HEK293 (cell line): Measurements from ENCODE around the gene SLC35F3.

Experiments used
- CTCF ChIA-PET: fragments of 350-600 bp; formaldehyde crosslinking; extraction: SDS; loops from one replicate; lab custom pipeline; 2021; ENCODE audit warnings: antibody characterized with exemption; lab: Yijun Ruan, JAX
- POLR2A ChIA-PET: fragments of 300-600 bp; formaldehyde crosslinking; extraction: SDS; loops from one replicate; lab custom pipeline; 2020; ENCODE audit warnings: antibody characterized with exemption, inconsistent platforms; lab: Yijun Ruan, JAX
- H3K27ac ChIP-seq: fragments of 200-500 bp; sonication (Bioruptor generic); 2 replicates; pipeline ENCODE4 v1.5.1; 2014; ENCODE audit warnings: low read depth, low read length, control low read depth, inconsistent platforms; ENCODE audit errors: extremely low read depth
- H3K36me3 ChIP-seq, 2 experiments: fragments of 200-500 bp in 1 of 2; sonication (Bioruptor generic) in 1 of 2; 1 replicate in 1 of 2; 2 replicates in 1 of 2; pipeline ENCODE4 v1.5.1; 2014 to 2017; ENCODE audit warnings: inconsistent platforms in 2 of 2, low read length in 2 of 2; ENCODE audit not compliant: control insufficient read depth in 2 of 2, insufficient read depth in 1 of 2
- H3K4me1 ChIP-seq: fragments of 200-500 bp; sonication (Bioruptor generic); 2 replicates; pipeline ENCODE4 v1.5.1; 2014; ENCODE audit warnings: mild to moderate bottlenecking, low read length, inconsistent platforms; ENCODE audit not compliant: control insufficient read depth, insufficient read depth
- H3K4me3 ChIP-seq: 2 replicates; pipeline ENCODE4 v1.5.1; 2011; ENCODE audit warnings: low read depth, mild to moderate bottlenecking, control low read depth, low read length, moderate library complexity
- H3K9me3 ChIP-seq: fragments of 200-500 bp; sonication (Bioruptor generic); 2 replicates; pipeline ENCODE4 v1.5.1; 2014; ENCODE audit warnings: low read depth, low read length, inconsistent platforms; ENCODE audit not compliant: control insufficient read depth, insufficient read depth
- KLF1 ChIP-seq: fragments of 450-650 bp; formaldehyde crosslinking; IDR thresholded peaks from 2 replicates; pipeline ENCODE4 v1.5.1; 2016; ENCODE audit warnings: missing biosample characterization, missing genetic modification characterization
- KLF9 ChIP-seq: fragments of 450-650 bp; formaldehyde crosslinking; IDR thresholded peaks from 2 replicates; pipeline ENCODE4 v1.5.1; 2016; ENCODE audit warnings: missing biosample characterization, missing genetic modification characterization, low read depth
- OSR2 ChIP-seq: fragments of 450-650 bp; formaldehyde crosslinking; IDR thresholded peaks from 2 replicates; pipeline ENCODE4 v1.5.1; 2016; ENCODE audit warnings: missing biosample characterization, missing genetic modification characterization
- TCF7L2 ChIP-seq: IDR thresholded peaks from 2 replicates; pipeline ENCODE4 v1.6.1; 2011; ENCODE audit warnings: low read depth, mild to moderate bottlenecking, inconsistent platforms, low read length, moderate library complexity, borderline replicate concordance
- YY1 ChIP-seq: fragments of 450-650 bp; formaldehyde crosslinking; IDR thresholded peaks from 2 replicates; pipeline ENCODE4 v1.5.1; 2018; ENCODE audit warnings: missing biosample characterization, missing genetic modification characterization
- ZBTB20 ChIP-seq: fragments of 450-650 bp; formaldehyde crosslinking; IDR thresholded peaks from 2 replicates; pipeline ENCODE4 v1.5.1; 2016; ENCODE audit warnings: missing biosample characterization, missing genetic modification characterization
- ZNF114 ChIP-seq: fragments of 450-650 bp; formaldehyde crosslinking; IDR thresholded peaks from 2 replicates; pipeline ENCODE4 v1.5.0; 2017; ENCODE audit warnings: missing biosample characterization, missing genetic modification characterization
- ZNF121 ChIP-seq: fragments of 450-650 bp; formaldehyde crosslinking; IDR thresholded peaks from 2 replicates; pipeline ENCODE4 v1.5.1; 2016; ENCODE audit warnings: missing biosample characterization, missing genetic modification characterization
- ZNF37A ChIP-seq: fragments of 450-650 bp; IDR thresholded peaks from 2 replicates; pipeline ENCODE4 v1.5.1; 2018; ENCODE audit warnings: missing biosample characterization, missing genetic modification characterization
- ZNF501 ChIP-seq: fragments of 450-650 bp; formaldehyde crosslinking; IDR thresholded peaks from 2 replicates; pipeline ENCODE4 v1.5.1; 2016; ENCODE audit warnings: missing biosample characterization, missing genetic modification characterization
- ZNF600 ChIP-seq: fragments of 450-650 bp; formaldehyde crosslinking; IDR thresholded peaks from 2 replicates; pipeline ENCODE4 v1.5.1; 2016; ENCODE audit warnings: missing biosample characterization, missing genetic modification characterization
- ZNF624 ChIP-seq: fragments of 450-650 bp; formaldehyde crosslinking; IDR thresholded peaks from 2 replicates; pipeline ENCODE4 v1.5.1; 2017; ENCODE audit warnings: missing biosample characterization, missing genetic modification characterization
- ZNF791 ChIP-seq: fragments of 450-650 bp; formaldehyde crosslinking; IDR thresholded peaks from 2 replicates; pipeline ENCODE4 v1.5.1; 2016; ENCODE audit warnings: missing biosample characterization, missing genetic modification characterization
- ZNF792 ChIP-seq: fragments of 450-650 bp; formaldehyde crosslinking; IDR thresholded peaks from 2 replicates; pipeline ENCODE4 v1.5.1; 2016; ENCODE audit warnings: missing biosample characterization, missing genetic modification characterization
- TF ChIP-seq, protein P1 (sequence below): fragments of 450-650 bp; formaldehyde crosslinking; IDR thresholded peaks from 2 replicates; pipeline ENCODE4 v1.5.1; 2017; ENCODE audit warnings: missing biosample characterization, missing genetic modification characterization
- TF ChIP-seq, protein P2 (sequence below): fragments of 450-650 bp; formaldehyde crosslinking; IDR thresholded peaks from 2 replicates; pipeline ENCODE4 v1.5.1; 2016; ENCODE audit warnings: missing biosample characterization, missing genetic modification characterization, low read depth
- TF ChIP-seq, protein P3 (sequence below): fragments of 450-650 bp; formaldehyde crosslinking; IDR thresholded peaks from 2 replicates; pipeline ENCODE4 v1.5.1; 2016; ENCODE audit warnings: missing biosample characterization, missing genetic modification characterization
- TF ChIP-seq, protein P4 (sequence below): fragments of 450-650 bp; formaldehyde crosslinking; IDR thresholded peaks from 2 replicates; pipeline ENCODE4 v1.5.1; 2016; ENCODE audit warnings: missing biosample characterization, missing genetic modification characterization
- TF ChIP-seq, protein P5 (sequence below): fragments of 450-650 bp; formaldehyde crosslinking; IDR thresholded peaks from 2 replicates; pipeline ENCODE4 v1.5.1; 2016; ENCODE audit warnings: missing biosample characterization, missing genetic modification characterization
- TF ChIP-seq, protein P6 (sequence below): fragments of 450-650 bp; formaldehyde crosslinking; IDR thresholded peaks from 2 replicates; pipeline ENCODE4 v1.5.1; 2016; ENCODE audit warnings: missing biosample characterization, missing genetic modification characterization

Gene SLC35F3

DNA sequence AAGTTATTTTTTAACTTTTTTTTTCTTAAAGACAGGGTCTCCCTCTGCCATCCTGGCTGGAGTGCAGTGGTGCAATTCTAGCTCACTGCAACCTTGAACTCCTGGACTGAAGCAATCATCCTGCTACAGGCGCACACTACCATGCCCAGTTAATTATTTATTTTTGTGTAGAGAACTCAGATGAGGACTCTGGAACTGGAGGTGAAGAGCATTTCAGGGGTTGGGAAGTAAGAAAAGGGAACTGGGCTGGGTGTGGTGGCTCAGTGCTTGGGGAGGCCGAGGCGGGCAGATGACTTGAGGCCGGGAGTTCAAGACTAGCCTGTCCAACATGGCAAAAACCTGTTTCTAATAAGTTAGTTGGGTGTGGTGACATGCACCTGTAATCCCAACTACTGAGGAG lies 28.9 kb downstream of the SLC35F3 start (continued):
- TF ChIP-seq, protein P1, sequence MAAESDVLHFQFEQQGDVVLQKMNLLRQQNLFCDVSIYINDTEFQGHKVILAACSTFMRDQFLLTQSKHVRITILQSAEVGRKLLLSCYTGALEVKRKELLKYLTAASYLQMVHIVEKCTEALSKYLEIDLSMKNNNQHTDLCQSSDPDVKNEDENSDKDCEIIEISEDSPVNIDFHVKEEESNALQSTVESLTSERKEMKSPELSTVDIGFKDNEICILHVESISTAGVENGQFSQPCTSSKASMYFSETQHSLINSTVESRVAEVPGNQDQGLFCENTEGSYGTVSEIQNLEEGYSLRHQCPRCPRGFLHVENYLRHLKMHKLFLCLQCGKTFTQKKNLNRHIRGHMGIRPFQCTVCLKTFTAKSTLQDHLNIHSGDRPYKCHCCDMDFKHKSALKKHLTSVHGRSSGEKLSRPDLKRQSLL (tag by site-specific recombination), result no peak
- TF ChIP-seq YY1 (tag by site-specific recombination) (no peak), ZBTB20 (tag by site-specific recombination) (no peak), ZNF121 (tag by site-specific recombination) (no peak), KLF9 (tag by site-specific recombination) (no peak), KLF1 (tag by site-specific recombination) (no peak), TCF7L2 (no peak), ZNF624 (tag by site-specific recombination) (no peak), ZNF37A (no peak), ZNF501 (tag by site-specific recombination) (no peak)
- TF ChIP-seq, protein P2, sequence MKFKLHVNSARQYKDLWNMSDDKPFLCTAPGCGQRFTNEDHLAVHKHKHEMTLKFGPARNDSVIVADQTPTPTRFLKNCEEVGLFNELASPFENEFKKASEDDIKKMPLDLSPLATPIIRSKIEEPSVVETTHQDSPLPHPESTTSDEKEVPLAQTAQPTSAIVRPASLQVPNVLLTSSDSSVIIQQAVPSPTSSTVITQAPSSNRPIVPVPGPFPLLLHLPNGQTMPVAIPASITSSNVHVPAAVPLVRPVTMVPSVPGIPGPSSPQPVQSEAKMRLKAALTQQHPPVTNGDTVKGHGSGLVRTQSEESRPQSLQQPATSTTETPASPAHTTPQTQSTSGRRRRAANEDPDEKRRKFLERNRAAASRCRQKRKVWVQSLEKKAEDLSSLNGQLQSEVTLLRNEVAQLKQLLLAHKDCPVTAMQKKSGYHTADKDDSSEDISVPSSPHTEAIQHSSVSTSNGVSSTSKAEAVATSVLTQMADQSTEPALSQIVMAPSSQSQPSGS (tag by site-specific recombination), result no peak
- TF ChIP-seq, protein P3, sequence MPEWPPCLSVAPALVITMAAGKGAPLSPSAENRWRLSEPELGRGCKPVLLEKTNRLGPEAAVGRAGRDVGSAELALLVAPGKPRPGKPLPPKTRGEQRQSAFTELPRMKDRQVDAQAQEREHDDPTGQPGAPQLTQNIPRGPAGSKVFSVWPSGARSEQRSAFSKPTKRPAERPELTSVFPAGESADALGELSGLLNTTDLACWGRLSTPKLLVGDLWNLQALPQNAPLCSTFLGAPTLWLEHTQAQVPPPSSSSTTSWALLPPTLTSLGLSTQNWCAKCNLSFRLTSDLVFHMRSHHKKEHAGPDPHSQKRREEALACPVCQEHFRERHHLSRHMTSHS (tag by site-specific recombination), result no peak

DNA sequence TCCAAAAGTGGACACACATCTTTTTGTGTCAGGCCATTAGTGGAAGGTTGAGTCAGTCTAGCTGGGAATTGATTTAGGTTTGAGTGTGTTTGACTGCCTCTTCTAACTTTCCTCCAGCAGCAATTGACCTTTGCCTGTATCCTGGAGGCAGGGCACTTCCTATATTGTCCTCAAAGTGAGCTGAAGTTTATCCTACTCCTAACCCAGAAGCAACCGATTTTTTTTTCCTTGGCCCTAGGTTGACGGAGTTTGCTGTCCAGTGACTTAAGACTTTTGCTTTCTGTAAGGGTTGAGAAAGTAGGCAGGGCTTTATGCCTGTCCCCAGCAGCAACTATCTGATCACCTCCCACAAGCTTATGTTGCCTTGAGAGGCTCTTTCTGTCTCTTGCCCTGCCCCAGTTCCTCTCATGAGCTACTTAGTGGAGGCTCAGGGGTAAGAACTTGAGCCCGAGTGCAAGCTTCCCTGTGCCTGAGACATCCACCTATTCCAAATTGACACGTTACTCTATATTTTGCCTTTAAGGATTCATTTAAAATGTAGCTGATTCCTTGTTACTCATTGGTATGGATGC lies 30.9 kb downstream of the SLC35F3 start:
- Histone ChIP-seq H3K9me3 (no peaks in the 10 kb centered on the region), H3K4me1 (no peaks in the 10 kb centered on the region), H3K27ac (no peak overlapping the region), H3K36me3 (no peaks in the 10 kb centered on the region)
- POLR2A ChIA-PET, result no interaction called here
- CTCF ChIA-PET, result interaction anchor here (0.5 to 0.6 kb wide), 2 partner anchors 144 to 589 kb away, joined by 3 to 4 read pairs; no protein-coding TSS in a partner anchor
- TF ChIP-seq ZNF792 (tag by site-specific recombination) (no peak), ZNF791 (no peak), OSR2 (no peak), ZNF600 (tag by site-specific recombination) (no peak), ZNF114 (tag by site-specific recombination) (no peak)
- TF ChIP-seq, protein P4, sequence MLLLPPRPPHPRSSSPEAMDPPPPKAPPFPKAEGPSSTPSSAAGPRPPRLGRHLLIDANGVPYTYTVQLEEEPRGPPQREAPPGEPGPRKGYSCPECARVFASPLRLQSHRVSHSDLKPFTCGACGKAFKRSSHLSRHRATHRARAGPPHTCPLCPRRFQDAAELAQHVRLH, result no peak
- TF ChIP-seq, protein P5, sequence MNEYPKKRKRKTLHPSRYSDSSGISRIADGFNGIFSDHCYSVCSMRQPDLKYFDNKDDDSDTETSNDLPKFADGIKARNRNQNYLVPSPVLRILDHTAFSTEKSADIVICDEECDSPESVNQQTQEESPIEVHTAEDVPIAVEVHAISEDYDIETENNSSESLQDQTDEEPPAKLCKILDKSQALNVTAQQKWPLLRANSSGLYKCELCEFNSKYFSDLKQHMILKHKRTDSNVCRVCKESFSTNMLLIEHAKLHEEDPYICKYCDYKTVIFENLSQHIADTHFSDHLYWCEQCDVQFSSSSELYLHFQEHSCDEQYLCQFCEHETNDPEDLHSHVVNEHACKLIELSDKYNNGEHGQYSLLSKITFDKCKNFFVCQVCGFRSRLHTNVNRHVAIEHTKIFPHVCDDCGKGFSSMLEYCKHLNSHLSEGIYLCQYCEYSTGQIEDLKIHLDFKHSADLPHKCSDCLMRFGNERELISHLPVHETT (tag by site-specific recombination), result no peak
- TF ChIP-seq, protein P6, sequence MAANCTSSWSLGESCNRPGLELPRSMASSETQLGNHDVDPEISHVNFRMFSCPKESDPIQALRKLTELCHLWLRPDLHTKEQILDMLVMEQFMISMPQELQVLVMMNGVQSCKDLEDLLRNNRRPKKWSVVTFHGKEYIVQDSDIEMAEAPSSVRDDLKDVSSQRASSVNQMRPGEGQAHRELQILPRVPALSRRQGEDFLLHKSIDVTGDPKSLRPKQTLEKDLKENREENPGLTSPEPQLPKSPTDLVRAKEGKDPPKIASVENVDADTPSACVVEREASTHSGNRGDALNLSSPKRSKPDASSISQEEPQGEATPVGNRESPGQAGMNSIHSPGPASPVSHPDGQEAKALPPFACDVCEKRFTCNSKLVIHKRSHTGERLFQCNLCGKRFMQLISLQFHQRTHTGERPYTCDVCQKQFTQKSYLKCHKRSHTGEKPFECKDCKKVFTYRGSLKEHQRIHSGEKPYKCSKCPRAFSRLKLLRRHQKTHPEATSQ (tag by site-specific recombination), result no peak
- TF ChIP-seq, protein P1 (tag by site-specific recombination), result no peak
- TF ChIP-seq, all 188 proteins: peak for 0
- H3K4me3 ChIP-seq, result no peak overlapping the region
